K562 (cell line): ENCODE data around the gene SELENOT. TPM values are rescaled to one million over a fixed set of nuclear protein-coding genes. Genes with fewer than 3 reads are reported as not detected.
A peak's percentile ranks its signal among the peaks of the same experiment; 100 is the strongest.

ENCODE experiments used
- ARID3B ChIP-seq: fragments of 250-450 bp; sonication (Bioruptor Pico); IDR thresholded peaks from 2 replicates; pipeline ENCODE4 v1.4.0; 2020; ENCODE audit warnings: borderline replicate concordance
- ASH1L ChIP-seq: fragments of 450-650 bp; IDR thresholded peaks from 2 replicates; pipeline ENCODE4 v1.6.1; 2018; ENCODE audit warnings: borderline replicate concordance, mild to moderate bottlenecking, low read depth; ENCODE audit not compliant: partially characterized antibody
- ATF3 ChIP-seq, 2 experiments: fragments of 450-650 bp in 1 of 2; sonication (generic) in 1 of 2; formaldehyde crosslinking in 1 of 2; IDR thresholded peaks in 1 of 2; conservative IDR thresholded peaks in 1 of 2; 2 replicates each; pipeline versions ENCODE4 v1.6.1 to v1.8.1; 2016 to 2023; ENCODE audit warnings: mild to moderate bottlenecking in 2 of 2, moderate library complexity in 2 of 2, inconsistent platforms in 1 of 2, missing genetic modification reagents in 1 of 2
- ESRRA ChIP-seq: fragments of 450-650 bp; IDR thresholded peaks from 2 replicates; pipeline ENCODE4 v1.6.1; 2014; ENCODE audit warnings: low read depth, mild to moderate bottlenecking, moderate library complexity, borderline replicate concordance
- HDAC1 ChIP-seq, 2 experiments: fragments of 450-650 bp; IDR thresholded peaks; 2 replicates each; pipeline ENCODE4 v1.6.1; 2016 to 2017; ENCODE audit warnings: inconsistent platforms in 1 of 2, mild to moderate bottlenecking in 1 of 2, moderate library complexity in 1 of 2
- IRF2 ChIP-seq: sonication (generic); formaldehyde crosslinking; IDR thresholded peaks from 2 replicates; pipeline ENCODE4 v1.8.1; 2022; ENCODE audit warnings: mild to moderate bottlenecking, missing genetic modification reagents
- KDM1A ChIP-seq, 2 experiments: fragments of 450-650 bp; IDR thresholded peaks; 2 replicates each; pipeline ENCODE4 v1.6.1; 2016; ENCODE audit warnings: mild to moderate bottlenecking in 2 of 2
- MTA3 ChIP-seq: fragments of 450-650 bp; formaldehyde crosslinking; IDR thresholded peaks from 2 replicates; pipeline ENCODE4 v1.6.1; 2017; ENCODE audit warnings: mild to moderate bottlenecking, borderline replicate concordance
- NONO ChIP-seq, 2 experiments: fragments of 200-400 bp in 1 of 2; fragments of 450-650 bp in 1 of 2; formaldehyde crosslinking in 1 of 2; IDR thresholded peaks; 2 replicates each; pipeline ENCODE4 v1.6.1; 2017; ENCODE audit warnings: low read depth in 2 of 2, mild to moderate bottlenecking in 2 of 2, moderate library complexity in 2 of 2, low read length in 1 of 2
- NRF1 ChIP-seq, 2 experiments: fragments of 450-650 bp; IDR thresholded peaks in 1 of 2; conservative IDR thresholded peaks in 1 of 2; 2 replicates each; pipeline ENCODE4 v1.6.1; 2014; ENCODE audit warnings: mild to moderate bottlenecking in 2 of 2
- PTBP1 ChIP-seq: fragments of 200-400 bp; formaldehyde crosslinking; IDR thresholded peaks from 2 replicates; pipeline ENCODE4 v1.6.1; 2017; ENCODE audit warnings: low read depth, low read length
- SMARCA4 ChIP-seq: fragments of 450-650 bp; IDR thresholded peaks from 2 replicates; pipeline ENCODE4 v1.6.1; 2016
- TCF3 ChIP-seq: sonication (generic); formaldehyde crosslinking; IDR thresholded peaks from 2 replicates; pipeline ENCODE4 v1.4.0; 2020; ENCODE audit warnings: mild to moderate bottlenecking, missing genetic modification reagents
- XRCC3 ChIP-seq: fragments of 450-650 bp; IDR thresholded peaks from 2 replicates; pipeline ENCODE4 v1.6.1; 2017; ENCODE audit warnings: mild to moderate bottlenecking, moderate library complexity
- ZBTB17 ChIP-seq: fragments of 450-650 bp; formaldehyde crosslinking; IDR thresholded peaks from 2 replicates; pipeline ENCODE4 v1.4.0; 2020; ENCODE audit warnings: mild to moderate bottlenecking
- ZBTB26 ChIP-seq: fragments of 450-650 bp; formaldehyde crosslinking; IDR thresholded peaks from 2 replicates; pipeline ENCODE4 v1.4.0; 2022; ENCODE audit warnings: missing genetic modification characterization
- ZFP30 ChIP-seq: fragments of 250-450 bp; sonication (Bioruptor Pico); IDR thresholded peaks from 2 replicates; pipeline ENCODE4 v1.8.0; 2022; ENCODE audit warnings: moderate library complexity, mild to moderate bottlenecking, inconsistent platforms, borderline replicate concordance
- ZNF3 ChIP-seq: fragments of 250-450 bp; sonication (Bioruptor Pico); IDR thresholded peaks from 2 replicates; pipeline ENCODE4 v1.5.0; 2021; ENCODE audit warnings: mild to moderate bottlenecking, moderate library complexity
- ZNF584 ChIP-seq: fragments of 200-800 bp; sonication (Bioruptor generic); IDR thresholded peaks from 2 replicates; pipeline ENCODE4 v1.6.1; 2016; ENCODE audit warnings: low read depth, mild to moderate bottlenecking, missing genetic modification characterization, missing compliant biosample characterization
- polyA plus RNA-seq, 8 experiments: library from polyadenylated mRNA; depleted of rRNA in 4 of 8; stranded (reverse) in 5 of 8; unstranded in 3 of 8; fragments of >200 nt; fragmentation: Nextera tagmentation in 2 of 8; fragmentation: Illumina TruSeq in 1 of 8; extraction: Ambion mirVana in 2 of 8; extraction: Trizol in 1 of 8; gene quantifications; 2 replicates each; pipeline versions ENCODE4 v1.2.1 to v1.2.3, GENCODE V29; 2011 to 2014; ENCODE audit warnings: inconsistent platforms in 1 of 8, missing spikeins in 1 of 8
- total RNA-seq, 7 experiments: library from RNA; depleted of rRNA in 6 of 7; stranded (reverse); fragments of >200 nt in 6 of 7; fragmentation: Illumina TruSeq in 2 of 7; extraction: Trizol in 2 of 7; gene quantifications; 2 replicates each; pipeline versions ENCODE4 v1.2.1 to v1.2.3, GENCODE V29; 2011 to 2021; ENCODE audit warnings: low replicate concordance in 1 of 7
- TF ChIP-seq, protein P1 (sequence below): fragments of 450-650 bp; formaldehyde crosslinking; IDR thresholded peaks from 2 replicates; pipeline ENCODE4 v1.4.0; 2020; ENCODE audit warnings: mild to moderate bottlenecking, moderate library complexity
- TF ChIP-seq, protein P2 (sequence below): fragments of 250-450 bp; sonication (Bioruptor Pico); IDR thresholded peaks from 2 replicates; pipeline ENCODE4 v1.4.0; 2020; ENCODE audit warnings: mild to moderate bottlenecking, moderate library complexity

Gene SELENOT
- total and polyA plus RNA-seq, 9 of the 15 experiments (the other 6 are each of a cell fraction or from before 2014, with no cell fraction given) = 33.0 to 411 (median 91.9) TPM

- TF ChIP-seq ASH1L (no peak), ATF3 (IDR thresholded peaks at IDR 0.05) (peak; percentile 41; the same call in 1 of the 2 replicates), ATF3 (CRISPR knock-in tag; conservative IDR thresholded peaks at IDR 0.05) (no peak), ZNF3 (CRISPR knock-in tag) (no peak), SMARCA4 (peak; percentile 65), XRCC3 (no peak), TCF3 (peak; percentile 27; the same call in 1 of the 2 replicates), ZBTB26 (CRISPR knock-in tag) (no peak), ZFP30 (CRISPR knock-in tag) (no peak), NRF1 (conservative IDR thresholded peaks at IDR 0.05 in 1 of 2, IDR thresholded peaks at IDR 0.05 in 1 of 2) (no peak), NONO (IDR thresholded peaks at IDR 0.05; ENCODE audit: low read depth in 2 of 2, low read length in 1 of 2) (no peak), HDAC1 (IDR thresholded peaks at IDR 0.05) (peak in 1 of 2 experiments; percentile 64; a peak in 2 of 4 replicates), ZBTB17 (CRISPR knock-in tag) (peak; percentile 81), ZNF584 (CRISPR knock-in tag) (peak; percentile 73), IRF2 (no peak), ARID3B (no peak), PTBP1 (no peak), MTA3 (no peak), ESRRA (no peak), KDM1A (IDR thresholded peaks at IDR 0.05) (peak; percentile 53 to 58; a peak in 3 of 4 replicates)
- TF ChIP-seq, protein P1, sequence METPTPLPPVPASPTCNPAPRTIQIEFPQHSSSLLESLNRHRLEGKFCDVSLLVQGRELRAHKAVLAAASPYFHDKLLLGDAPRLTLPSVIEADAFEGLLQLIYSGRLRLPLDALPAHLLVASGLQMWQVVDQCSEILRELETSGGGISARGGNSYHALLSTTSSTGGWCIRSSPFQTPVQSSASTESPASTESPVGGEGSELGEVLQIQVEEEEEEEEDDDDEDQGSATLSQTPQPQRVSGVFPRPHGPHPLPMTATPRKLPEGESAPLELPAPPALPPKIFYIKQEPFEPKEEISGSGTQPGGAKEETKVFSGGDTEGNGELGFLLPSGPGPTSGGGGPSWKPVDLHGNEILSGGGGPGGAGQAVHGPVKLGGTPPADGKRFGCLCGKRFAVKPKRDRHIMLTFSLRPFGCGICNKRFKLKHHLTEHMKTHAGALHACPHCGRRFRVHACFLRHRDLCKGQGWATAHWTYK (CRISPR knock-in tag) = peak; percentile 84; the same call in 1 of the 2 replicates
- TF ChIP-seq, protein P2, sequence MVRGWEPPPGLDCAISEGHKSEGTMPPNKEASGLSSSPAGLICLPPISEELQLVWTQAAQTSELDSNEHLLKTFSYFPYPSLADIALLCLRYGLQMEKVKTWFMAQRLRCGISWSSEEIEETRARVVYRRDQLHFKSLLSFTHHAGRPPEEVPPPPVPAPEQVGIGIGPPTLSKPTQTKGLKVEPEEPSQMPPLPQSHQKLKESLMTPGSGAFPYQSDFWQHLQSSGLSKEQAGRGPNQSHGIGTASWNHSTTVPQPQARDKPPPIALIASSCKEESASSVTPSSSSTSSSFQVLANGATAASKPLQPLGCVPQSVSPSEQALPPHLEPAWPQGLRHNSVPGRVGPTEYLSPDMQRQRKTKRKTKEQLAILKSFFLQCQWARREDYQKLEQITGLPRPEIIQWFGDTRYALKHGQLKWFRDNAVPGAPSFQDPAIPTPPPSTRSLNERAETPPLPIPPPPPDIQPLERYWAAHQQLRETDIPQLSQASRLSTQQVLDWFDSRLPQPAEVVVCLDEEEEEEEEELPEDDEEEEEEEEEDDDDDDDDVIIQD (CRISPR knock-in tag) = no peak
These were observed 3.4 kb upstream of the SELENOT start (continued) for GRCh38 chr3:150599611-150600297.
